H1 (cell line): ENCODE measurements around the gene PET100. TPM values are rescaled to one million over a fixed set of nuclear protein-coding genes. Genes with fewer than 3 reads are reported as not detected.

Experiments
- FOSL1 ChIP-seq: IDR thresholded peaks from 2 replicates; pipeline ENCODE4 v1.6.1; 2011; ENCODE audit warnings: mild to moderate bottlenecking, low read depth, low read length, moderate library complexity; ENCODE audit not compliant: insufficient read depth
- GTF2F1 ChIP-seq: IDR thresholded peaks from 2 replicates; pipeline ENCODE4 v1.6.1; 2012; ENCODE audit warnings: low read depth, low read length, improper control_type of control experiment, borderline replicate concordance
- NANOG ChIP-seq: IDR thresholded peaks from 2 replicates; pipeline ENCODE4 v1.6.1; 2011; ENCODE audit warnings: low read length, low read depth, mild to moderate bottlenecking, inconsistent platforms; ENCODE audit not compliant: insufficient read depth, poor library complexity, severe bottlenecking
- RXRA ChIP-seq: IDR thresholded peaks from 2 replicates; pipeline ENCODE4 v1.6.1; 2011; ENCODE audit warnings: low read depth, mild to moderate bottlenecking, low read length, moderate library complexity; ENCODE audit not compliant: insufficient read depth
- SIN3A ChIP-seq, 2 experiments: IDR thresholded peaks in 1 of 2; conservative IDR thresholded peaks in 1 of 2; 2 replicates each; pipeline ENCODE4 v1.6.1; 2011 to 2012; ENCODE audit warnings: low read length in 2 of 2, improper control_type of control experiment in 1 of 2, low read depth in 1 of 2, mild to moderate bottlenecking in 1 of 2
- SP4 ChIP-seq: IDR thresholded peaks from 2 replicates; pipeline ENCODE4 v1.6.1; 2012; ENCODE audit warnings: low read length, inconsistent platforms
- SRF ChIP-seq: IDR thresholded peaks from 2 replicates; pipeline ENCODE4 v1.6.1; 2011; ENCODE audit warnings: mild to moderate bottlenecking, low read depth, low read length, moderate library complexity
- polyA plus RNA-seq, 7 experiments: library from polyadenylated mRNA; depleted of rRNA in 3 of 7; stranded (reverse) in 5 of 7; unstranded in 2 of 7; fragments of >200 nt in 5 of 7; fragments of 200-250 nt in 2 of 7; gene quantifications; 1 replicate in 5 of 7; 2 replicates in 1 of 7; 4 replicates in 1 of 7; pipeline versions ENCODE4 v1.2.1 to v1.2.3, GENCODE V29; 2011 to 2013; ENCODE audit warnings: missing spikeins in 2 of 7, mixed read lengths in 2 of 7
- total RNA-seq: library from RNA; stranded (reverse); fragmentation: NEBNext Ultra II Directional; extraction: Animal tissue kit (Norgen Biotek cat#: 25700); gene quantifications from 2 replicates; pipeline ENCODE4 v1.2.1, GENCODE V29; 2021

PET100 gene
- total and polyA plus RNA-seq, 2 of the 8 experiments (the other 6 are each of a cell fraction or from before 2014, with no cell fraction given), result 80.8 to 105 TPM

GRCh38 chr19:7628589-7629311 lies 843 bp upstream of the PET100 start (continued):
- no peak for TF ChIP-seq SP4
- TF ChIP-seq SRF, result no peak
- no peak for TF ChIP-seq RXRA
- TF ChIP-seq NANOG, result no peak
- no peak for TF ChIP-seq GTF2F1
- TF ChIP-seq SIN3A (conservative IDR thresholded peaks at IDR 0.05 in 1 of 2, IDR thresholded peaks at IDR 0.05 in 1 of 2; ENCODE audit: low read depth in 1 of 2, low read length in 2 of 2), result no peak
- TF ChIP-seq FOSL1, result no peak
